GM19467 (cell line): ENCODE results near the gene YTHDF1.
"Not testable (repeated sequence)": the region's sequence is repeated elsewhere in the genome, so short reads cannot be mapped to it uniquely, and the experiment has no call there.

Experiments
- ATAC-seq: cut with Tn5 transposase; IDR thresholded peaks from one replicate; pipeline ENCODE4 v1.9.1; 2021; ENCODE audit warnings: mild to moderate bottlenecking, moderate library complexity; ENCODE audit not compliant: unreplicated experiment

Gene YTHDF1

DNA sequence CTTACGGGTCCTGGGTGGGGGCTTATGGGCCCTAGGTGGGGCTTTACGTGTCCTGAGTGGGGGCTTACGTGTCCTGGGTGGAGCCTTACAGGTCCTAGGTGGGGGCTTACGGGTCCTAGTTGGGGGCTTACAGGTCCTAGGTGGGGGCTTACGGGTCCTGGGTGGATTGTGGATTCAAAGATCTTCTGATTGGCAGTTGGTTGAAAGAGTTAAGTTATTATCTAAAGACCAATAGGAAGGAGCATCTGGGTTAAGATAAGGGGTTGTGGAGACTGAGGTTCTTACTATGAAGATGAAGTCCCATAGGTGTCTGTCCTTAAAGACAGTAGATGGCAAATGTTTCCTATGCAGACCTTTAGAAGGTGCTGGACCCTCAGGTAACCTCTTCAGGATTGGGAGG is 11.3 kb upstream of the YTHDF1 start:
- no peak for ATAC-seq

GRCh38 chr20:63226042-63226943 is 10.4 kb upstream of the YTHDF1 start:
- ATAC-seq, result no peak

DNA sequence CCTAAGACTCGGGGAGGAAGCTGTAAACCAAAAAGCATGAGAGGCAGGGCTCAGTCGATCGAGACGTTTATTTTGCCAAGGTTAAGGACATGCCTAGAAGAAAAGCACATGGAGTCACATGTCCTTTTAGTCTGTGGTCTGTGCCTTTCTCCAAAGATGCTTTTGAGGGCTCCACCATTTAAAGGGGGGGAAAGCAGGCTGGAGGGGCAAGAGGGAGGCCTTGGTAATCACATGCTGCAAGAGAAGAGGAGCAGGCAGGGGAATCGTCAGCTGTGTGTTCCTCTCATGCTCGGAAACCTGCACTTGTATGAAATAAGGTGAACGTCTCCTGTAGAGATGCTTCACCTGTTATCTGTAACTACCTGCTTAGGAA is 9.1 kb upstream of the YTHDF1 start:
- ATAC-seq, result no peak

DNA sequence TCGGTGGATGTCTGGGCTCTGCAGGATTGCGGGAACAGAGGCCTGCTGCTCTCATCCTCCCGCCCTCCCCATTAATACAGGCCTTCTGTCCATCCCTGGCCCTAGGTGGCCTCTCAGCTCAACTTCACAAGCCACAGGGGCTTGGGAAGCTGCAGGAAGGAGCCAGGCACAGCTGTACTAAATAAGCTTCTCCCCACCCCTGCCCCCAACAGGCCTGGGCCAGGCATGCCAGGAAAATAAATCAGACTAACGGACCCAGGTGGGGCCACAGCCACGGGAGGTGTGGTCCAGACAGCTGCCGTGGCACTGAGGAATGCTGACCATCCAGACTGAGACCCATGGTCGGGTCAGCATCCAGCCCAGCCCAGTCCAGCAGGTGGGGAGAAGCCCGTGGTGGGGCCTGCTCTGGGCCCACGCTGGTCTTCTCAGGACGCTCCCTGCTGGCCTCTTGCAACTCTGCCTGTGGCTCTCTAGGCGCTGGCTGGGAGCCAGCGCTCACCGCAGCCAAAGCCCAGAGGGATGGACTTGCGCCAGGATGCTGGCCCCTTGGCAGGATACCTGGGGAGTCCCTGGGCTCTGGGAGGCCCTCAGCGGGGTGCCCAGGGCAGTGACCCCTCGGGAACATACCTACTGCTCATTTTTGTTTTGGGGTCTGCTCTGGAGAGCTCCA is 8.6 kb upstream of the YTHDF1 start:
- ATAC-seq, result no peak

- no peak for ATAC-seq
Measured at GRCh38 chr20:63223826-63224207, 7.9 kb upstream of the YTHDF1 start.

- ATAC-seq, result no peak
Measured at GRCh38 chr20:63223121-63223825, 7.3 kb upstream of the YTHDF1 start.

- ATAC-seq, result no peak
Measured at GRCh38 chr20:63222541-63222940, 6.6 kb upstream of the YTHDF1 start.

GRCh38 chr20:63221400-63222053 is 5.6 kb upstream of the YTHDF1 start:
- ATAC-seq, result not testable (repeated sequence)

DNA sequence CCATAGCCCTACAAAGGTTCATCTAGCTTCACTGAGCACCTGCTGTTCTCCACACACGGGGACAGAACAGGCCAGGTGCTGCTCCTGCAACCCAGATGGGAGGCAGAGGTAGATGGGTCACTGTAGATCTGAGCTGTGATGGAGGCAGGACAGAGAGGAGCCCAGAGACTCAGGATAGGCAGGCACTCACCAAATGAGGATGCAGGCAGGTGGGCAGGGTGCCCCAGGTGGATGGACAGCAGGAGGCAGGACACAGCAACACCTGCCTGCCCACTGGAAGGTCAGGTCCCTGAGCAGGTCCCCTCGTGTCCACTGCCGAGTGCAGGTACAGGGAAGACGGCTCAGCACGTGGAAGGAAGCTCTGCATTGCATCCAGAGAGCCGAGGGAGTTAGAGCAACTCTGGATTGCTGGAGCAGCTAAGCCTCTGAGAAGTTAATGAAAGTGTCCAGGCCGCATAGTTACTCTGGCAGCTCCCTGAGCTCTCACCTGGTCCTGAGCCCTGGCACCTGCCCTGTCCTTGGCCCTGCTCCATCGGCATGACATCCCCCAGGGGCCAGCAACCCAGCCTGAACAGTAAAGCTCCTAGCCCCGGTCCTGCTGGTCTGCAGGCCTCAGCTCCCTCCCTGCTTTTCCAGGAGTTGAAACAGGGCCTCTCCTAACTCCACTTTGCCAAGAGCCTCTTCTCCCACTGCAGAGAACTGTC is 4.9 kb upstream of the YTHDF1 start:
- ATAC-seq, result no peak

DNA sequence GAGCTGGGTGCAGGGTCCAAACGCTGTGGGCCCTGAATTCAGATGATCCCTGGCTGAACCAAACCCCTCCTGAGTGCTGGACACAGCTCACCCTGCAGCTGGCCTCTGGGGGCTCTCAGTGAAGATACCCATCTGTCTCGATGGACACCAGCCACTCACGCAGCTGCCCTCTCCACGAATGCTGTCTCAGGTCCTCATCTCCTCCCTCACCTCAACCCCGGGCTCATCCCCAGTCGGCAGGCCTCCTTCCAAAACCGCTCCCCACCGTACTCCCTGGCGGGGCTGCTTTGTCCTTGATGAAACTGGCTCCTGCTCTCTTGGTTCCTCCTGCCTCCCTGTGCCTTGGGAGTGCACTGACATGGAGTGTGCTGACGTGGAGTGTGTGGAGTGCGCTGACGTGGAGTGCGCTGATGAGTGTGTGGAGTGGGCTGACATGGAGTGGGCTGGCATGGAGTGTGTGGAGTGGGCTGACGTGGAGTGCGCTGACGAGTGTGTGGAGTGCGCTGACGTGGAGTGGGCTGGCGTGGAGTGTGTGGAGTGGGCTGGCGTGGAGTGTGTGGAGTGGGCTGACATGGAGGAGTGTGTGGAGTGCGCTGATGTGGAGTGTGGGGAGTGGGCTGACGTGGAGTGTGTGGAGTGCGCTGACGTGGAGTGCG is 4.1 kb upstream of the YTHDF1 start:
- no peak for ATAC-seq

DNA sequence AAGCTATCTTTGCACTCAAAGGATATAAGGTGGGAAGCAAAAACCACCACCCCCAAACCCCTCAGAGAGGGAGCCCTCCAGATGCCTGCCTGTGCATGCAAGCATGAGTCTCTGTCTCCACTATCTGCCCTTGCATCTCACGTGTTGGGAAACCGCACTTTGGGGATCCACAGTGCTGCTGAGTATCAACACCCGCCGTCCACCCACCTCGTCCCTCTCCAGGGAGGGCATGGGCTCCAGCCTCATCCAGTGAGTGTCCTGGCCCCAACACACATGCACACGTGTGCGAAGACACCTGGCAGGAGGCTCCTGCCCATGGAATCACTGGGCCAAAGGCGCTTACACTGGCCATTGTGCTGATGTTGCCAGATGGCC is 3.5 kb upstream of the YTHDF1 start:
- no peak for ATAC-seq

DNA sequence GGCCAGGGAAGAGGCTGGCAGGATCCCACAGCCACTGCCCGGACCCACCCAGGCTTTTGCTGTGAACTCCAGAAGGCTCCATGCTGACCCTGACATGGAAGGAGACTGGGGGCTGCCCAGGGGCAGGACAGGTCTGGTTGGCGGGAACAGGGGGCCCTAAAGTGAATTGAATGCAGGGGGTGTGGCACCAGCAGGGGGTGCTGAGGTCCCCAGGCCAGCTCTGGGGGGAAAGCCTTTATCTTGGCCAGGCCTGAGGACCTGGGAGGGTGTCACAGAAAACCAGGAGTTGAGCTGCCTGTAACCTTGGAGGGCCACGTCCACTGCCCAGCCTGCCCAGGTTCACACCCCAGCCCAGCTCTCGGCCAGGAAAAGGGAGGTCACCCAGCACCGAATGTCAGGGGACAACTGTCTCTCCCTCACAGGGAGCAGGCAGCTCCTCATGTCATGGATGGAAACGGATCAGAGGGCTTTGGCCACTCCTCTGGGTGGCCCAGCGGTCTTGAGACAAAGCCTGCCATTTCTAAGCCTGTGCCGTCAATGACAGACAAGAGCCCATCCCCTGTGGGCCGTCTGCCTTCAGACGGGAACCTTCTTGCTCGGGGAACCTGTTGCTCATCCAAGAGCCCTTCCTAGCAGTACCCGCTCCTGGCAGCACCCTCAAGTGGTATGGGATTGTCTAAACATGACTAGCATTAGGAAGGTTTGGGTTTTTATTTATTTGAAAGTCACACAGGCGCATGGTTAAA is 2.9 kb upstream of the YTHDF1 start:
- ATAC-seq, result no peak

DNA sequence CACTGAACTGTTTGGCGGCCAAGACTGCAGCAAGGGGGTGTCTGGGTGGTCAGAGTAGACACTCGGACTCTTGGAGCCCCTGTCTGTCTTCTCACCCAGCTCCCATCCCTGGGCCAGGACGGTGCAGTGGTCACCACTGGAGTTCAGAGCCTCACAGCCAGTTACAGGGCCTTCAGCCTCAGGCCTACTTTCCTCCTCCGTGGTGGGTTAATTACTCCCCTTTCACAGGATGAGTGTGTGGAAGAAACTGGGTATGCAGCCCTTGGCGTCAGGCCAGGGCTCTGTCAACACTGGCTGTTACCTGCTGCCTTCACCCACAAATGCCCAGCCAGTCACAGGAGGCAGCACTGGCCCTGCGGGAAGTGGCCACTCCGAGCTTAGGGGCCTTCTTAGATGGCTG is 1.8 kb upstream of the YTHDF1 start:
- no peak for ATAC-seq

GRCh38 chr20:63216849-63217471 is 1.0 kb upstream of the YTHDF1 start:
- ATAC-seq, result no peak

GRCh38 chr20:63215101-63216040 is 560 bp downstream of the YTHDF1 start:
- ATAC-seq, result peak; percentile 17

GRCh38 chr20:63214514-63214913 is 1.4 kb downstream of the YTHDF1 start:
- no peak for ATAC-seq

GRCh38 chr20:63212792-63213191 is 3.1 kb downstream of the YTHDF1 start:
- no peak for ATAC-seq

GRCh38 chr20:63212393-63212730 is 3.6 kb downstream of the YTHDF1 start:
- ATAC-seq, result no peak
